Loucy (cell line): ENCODE measurements around the gene TFG.

Experiments
- H2AFZ ChIP-seq: fragments of 200-600 bp; sonication (generic); 2 replicates; pipeline ENCODE4 v1.6.0; 2016; ENCODE audit warnings: antibody characterized with exemption, mild to moderate bottlenecking, low read length, moderate library complexity
- H3F3A ChIP-seq: fragments of 200-600 bp; 2 replicates; pipeline ENCODE4 v1.6.0; 2016; ENCODE audit warnings: antibody characterized with exemption, low read depth, mild to moderate bottlenecking
- H3K27me3 ChIP-seq: fragments of 200-600 bp; sonication (generic); 2 replicates; pipeline ENCODE4 v1.6.1; 2014; ENCODE audit warnings: low read length, mild to moderate bottlenecking; ENCODE audit not compliant: insufficient read depth, poor library complexity, severe bottlenecking
- H3K36me3 ChIP-seq: fragments of 200-600 bp; sonication (generic); 2 replicates; pipeline ENCODE4 v1.6.1; 2016; ENCODE audit warnings: low read length; ENCODE audit not compliant: insufficient read depth
- H3K4me1 ChIP-seq: fragments of 200-600 bp; sonication (generic); 2 replicates; pipeline ENCODE4 v1.5.1; 2014; ENCODE audit warnings: low read length, mild to moderate bottlenecking; ENCODE audit not compliant: insufficient read depth, poor library complexity, severe bottlenecking
- H3K4me2 ChIP-seq: fragments of 200-600 bp; sonication (generic); 2 replicates; pipeline ENCODE4 v1.6.0; 2014; ENCODE audit warnings: antibody characterized with exemption, low read length, low read depth, mild to moderate bottlenecking; ENCODE audit not compliant: poor library complexity, severe bottlenecking
- H3K4me3 ChIP-seq: fragments of 200-600 bp; sonication (generic); 2 replicates; pipeline ENCODE4 v1.5.1; 2014; ENCODE audit warnings: low read length, mild to moderate bottlenecking, mixed read lengths; ENCODE audit not compliant: poor library complexity, severe bottlenecking
- H3K79me2 ChIP-seq: fragments of 200-600 bp; sonication (generic); 2 replicates; pipeline ENCODE4 v1.6.1; 2014; ENCODE audit warnings: low read length; ENCODE audit not compliant: insufficient read depth
- H3K9ac ChIP-seq: fragments of 200-600 bp; sonication (generic); 2 replicates; pipeline ENCODE4 v1.6.0; 2014; ENCODE audit warnings: mild to moderate bottlenecking, low read depth, low read length, moderate library complexity; ENCODE audit not compliant: poor library complexity, severe bottlenecking
- H3K9me2 ChIP-seq: fragments of 200-600 bp; sonication (generic); replicated peaks from 2 replicates; pipeline ENCODE4 v1.6.1; 2016; ENCODE audit warnings: low read depth, low read length, mixed read lengths
- H3K9me3 ChIP-seq: fragments of 200-600 bp; sonication (generic); 2 replicates; pipeline ENCODE4 v1.6.1; 2014; ENCODE audit warnings: mild to moderate bottlenecking, antibody characterized with exemption, low read length, low read depth; ENCODE audit not compliant: insufficient read depth
- H4K20me1 ChIP-seq: fragments of 200-600 bp; sonication (generic); 2 replicates; pipeline ENCODE4 v1.6.0; 2014; ENCODE audit warnings: antibody characterized with exemption, low read length, mild to moderate bottlenecking; ENCODE audit not compliant: insufficient read depth, poor library complexity, severe bottlenecking
- CTCF ChIP-seq: fragments of 200-600 bp; sonication (generic); conservative IDR thresholded peaks from 2 replicates; pipeline ENCODE4 v1.5.1; 2014; ENCODE audit warnings: mild to moderate bottlenecking, antibody characterized with exemption, low read length
- EZH2phosphoT487 ChIP-seq: fragments of 200-600 bp; IDR thresholded peaks from 2 replicates; pipeline ENCODE4 v1.6.1; 2018; ENCODE audit warnings: antibody characterized with exemption, mild to moderate bottlenecking, moderate library complexity, borderline replicate concordance

TFG gene

GRCh38 chr3:100746092-100746491 lies 36.8 kb downstream of the TFG start:
- no peak for TF ChIP-seq CTCF
- H3K27me3 ChIP-seq, result no peaks in the 10 kb centered on the region
- no peak overlapping the region for H3K9ac ChIP-seq
- no peak overlapping the region for H3K4me3 ChIP-seq
- no peak overlapping the region for H2AFZ ChIP-seq
- H3K4me2 ChIP-seq, result no peak overlapping the region
- peaks cover 96% of the 10 kb centered on the region for H3K36me3 ChIP-seq
- no peaks in the 10 kb centered on the region for H3K4me1 ChIP-seq
- H3F3A ChIP-seq, result no peaks in the 10 kb centered on the region
- H3K79me2 ChIP-seq, result no peaks in the 10 kb centered on the region
- H3K9me2 ChIP-seq, result no peaks in the 10 kb centered on the region
- H3K9me3 ChIP-seq, result no peaks in the 10 kb centered on the region
- H4K20me1 ChIP-seq, result peaks cover 3% of the 10 kb centered on the region

- H3K4me1 ChIP-seq, result no peaks in the 10 kb centered on the region
- H3K9me2 ChIP-seq, result no peaks in the 10 kb centered on the region
- no peak for TF ChIP-seq CTCF
- no peak for TF ChIP-seq EZH2phosphoT487
- H3K4me3 ChIP-seq, result no peak overlapping the region
- H3K9me3 ChIP-seq, result no peaks in the 10 kb centered on the region
- H4K20me1 ChIP-seq, result peaks cover 3% of the 10 kb centered on the region
- H3K4me2 ChIP-seq, result no peak overlapping the region
- H2AFZ ChIP-seq, result no peak overlapping the region
- no peak overlapping the region for H3K9ac ChIP-seq
- no peaks in the 10 kb centered on the region for H3K27me3 ChIP-seq
- H3F3A ChIP-seq, result no peaks in the 10 kb centered on the region
- no peaks in the 10 kb centered on the region for H3K79me2 ChIP-seq
- peaks cover 94% of the 10 kb centered on the region for H3K36me3 ChIP-seq
Measured at GRCh38 chr3:100748220-100748619, 38.9 kb downstream of the TFG start.

GRCh38 chr3:100748967-100749366 lies 39.7 kb downstream of the TFG start:
- no peaks in the 10 kb centered on the region for H3K27me3 ChIP-seq
- no peaks in the 10 kb centered on the region for H3K9me3 ChIP-seq
- no peak overlapping the region for H3K4me2 ChIP-seq
- H3K4me1 ChIP-seq, result no peaks in the 10 kb centered on the region
- no peaks in the 10 kb centered on the region for H3F3A ChIP-seq
- no peaks in the 10 kb centered on the region for H3K79me2 ChIP-seq
- no peak for TF ChIP-seq EZH2phosphoT487
- TF ChIP-seq CTCF, result no peak
- peaks cover 3% of the 10 kb centered on the region for H4K20me1 ChIP-seq
- no peak overlapping the region for H3K4me3 ChIP-seq
- no peak overlapping the region for H3K9ac ChIP-seq
- H3K9me2 ChIP-seq, result no peaks in the 10 kb centered on the region
- peaks cover 87% of the 10 kb centered on the region for H3K36me3 ChIP-seq
- H2AFZ ChIP-seq, result no peak overlapping the region
